Suppressor macrophage (primary cell): ENCODE measurements around the gene PDLIM5.

Experiments
- DNase-seq, 4 experiments: peaks; one replicate each; pipeline ENCODE4 v3.0.0-alpha.2; 2020 to 2022

PDLIM5 gene

GRCh38 chr4:94714365-94715160, 262.8 kb downstream of the PDLIM5 start:
- no peak for DNase-seq

DNA sequence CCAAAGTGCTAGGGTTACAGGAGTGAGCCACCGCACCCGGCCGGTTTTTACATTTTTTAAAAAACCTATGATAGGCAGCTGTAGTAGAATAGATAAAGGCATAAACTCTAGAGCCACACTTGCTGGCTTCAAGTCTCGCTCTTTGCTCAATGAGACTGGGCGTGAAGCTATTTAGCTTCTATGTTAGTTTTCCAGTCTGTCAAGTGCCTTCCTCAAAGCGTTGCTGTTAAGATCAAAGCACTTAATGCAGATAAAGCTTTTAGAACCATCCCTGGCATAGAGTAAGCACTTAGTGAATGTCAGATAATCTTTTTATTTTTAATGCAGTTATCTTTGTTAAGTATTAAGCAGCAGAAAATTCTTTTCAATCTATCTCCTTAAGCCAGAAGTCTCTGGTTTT, 264.0 kb downstream of the PDLIM5 start:
- no peak for DNase-seq
